WTC11 (cell line): Measurements from ENCODE around the gene TRMU. TPM values are rescaled to one million over a fixed set of nuclear protein-coding genes. Genes with fewer than 3 reads are reported as not detected.

ENCODE experiments used
- ATAC-seq: fragments of 200-7000 bp; cut with Tn5 transposase; 2 replicates; pipeline ENCODE4 v1.10.0; 2021; ENCODE audit warnings: mild to moderate bottlenecking, moderate library complexity
- CTCF ChIA-PET: fragments of 300-600 bp; sonication (Branson Sonifier 250); formaldehyde crosslinking; loops from one replicate; lab custom pipeline; 2021; ENCODE audit warnings: antibody characterized with exemption; lab: Charles Lee
- POLR2A ChIA-PET: fragments of 350-600 bp; sonication (Branson Sonifier 250); formaldehyde crosslinking; loops from one replicate; lab custom pipeline; 2021; ENCODE audit warnings: antibody characterized with exemption; lab: Charles Lee
- DNase-seq: peaks from one replicate; pipeline ENCODE4 v3.0.0; 2021; ENCODE audit warnings: low spot score
- H3K27ac Mint-ChIP-seq: 2 replicates; pipeline ENCODE4 v1.8.0; 2021; ENCODE audit warnings: mixed read lengths
- H3K27me3 Mint-ChIP-seq: 2 replicates; pipeline ENCODE4 v1.8.0; 2021; ENCODE audit warnings: low read depth, mild to moderate bottlenecking, moderate library complexity, mixed read lengths
- H3K36me3 Mint-ChIP-seq: 2 replicates; pipeline ENCODE4 v1.8.0; 2021; ENCODE audit warnings: mixed read lengths
- H3K4me1 Mint-ChIP-seq: 2 replicates; pipeline ENCODE4 v1.8.0; 2022; ENCODE audit warnings: mixed read lengths
- H3K4me3 Mint-ChIP-seq: 2 replicates; pipeline ENCODE4 v1.8.0; 2021; ENCODE audit warnings: mild to moderate bottlenecking, moderate library complexity, mixed read lengths
- H3K9me3 Mint-ChIP-seq: 2 replicates; pipeline ENCODE4 v1.8.0; 2021; ENCODE audit warnings: mixed read lengths
- E2F1 ChIP-seq: sonication (generic); formaldehyde crosslinking; IDR thresholded peaks from 2 replicates; pipeline ENCODE4 v1.8.0; 2022; ENCODE audit warnings: mild to moderate bottlenecking, missing genetic modification reagents
- ELF4 ChIP-seq: sonication (generic); formaldehyde crosslinking; IDR thresholded peaks from 2 replicates; pipeline ENCODE4 v1.8.1; 2022; ENCODE audit warnings: low read depth, mild to moderate bottlenecking, moderate library complexity, missing genetic modification reagents
- ESRRA ChIP-seq: sonication (generic); formaldehyde crosslinking; IDR thresholded peaks from 2 replicates; pipeline ENCODE4 v1.8.1; 2022; ENCODE audit warnings: mild to moderate bottlenecking, missing genetic modification reagents, borderline replicate concordance
- FOXP1 ChIP-seq: sonication (generic); formaldehyde crosslinking; IDR thresholded peaks from 2 replicates; pipeline ENCODE4 v1.8.0; 2022; ENCODE audit warnings: missing genetic modification reagents, mild to moderate bottlenecking, moderate library complexity, borderline replicate concordance
- GABPB1 ChIP-seq: sonication (generic); formaldehyde crosslinking; IDR thresholded peaks from 2 replicates; pipeline ENCODE4 v1.8.1; 2023; ENCODE audit warnings: mild to moderate bottlenecking, missing genetic modification reagents
- IRF2 ChIP-seq: sonication (generic); formaldehyde crosslinking; IDR thresholded peaks from 2 replicates; pipeline ENCODE4 v1.8.0; 2022; ENCODE audit warnings: low read depth, missing genetic modification reagents, borderline replicate concordance
- NFE2L1 ChIP-seq: sonication (generic); formaldehyde crosslinking; IDR thresholded peaks from 2 replicates; pipeline ENCODE4 v1.8.1; 2023; ENCODE audit warnings: missing genetic modification reagents
- NFYB ChIP-seq: sonication (generic); formaldehyde crosslinking; conservative IDR thresholded peaks from 2 replicates; pipeline ENCODE4 v1.8.0; 2022; ENCODE audit warnings: low read depth, missing genetic modification reagents
- NR1H2 ChIP-seq: sonication (generic); formaldehyde crosslinking; IDR thresholded peaks from 2 replicates; pipeline ENCODE4 v1.9.0; 2021; ENCODE audit warnings: mild to moderate bottlenecking, moderate library complexity, missing genetic modification reagents
- NR2C2 ChIP-seq: sonication (generic); formaldehyde crosslinking; IDR thresholded peaks from 2 replicates; pipeline ENCODE4 v1.8.0; 2022; ENCODE audit warnings: mild to moderate bottlenecking, missing genetic modification reagents
- TEAD1 ChIP-seq: sonication (generic); formaldehyde crosslinking; IDR thresholded peaks from 2 replicates; pipeline ENCODE4 v1.8.0; 2022; ENCODE audit warnings: mild to moderate bottlenecking, missing genetic modification reagents
- ZBTB21 ChIP-seq: sonication (generic); formaldehyde crosslinking; IDR thresholded peaks from 2 replicates; pipeline ENCODE4 v1.8.1; 2023; ENCODE audit warnings: mild to moderate bottlenecking, missing genetic modification reagents, borderline replicate concordance
- ZNF121 ChIP-seq: sonication (generic); formaldehyde crosslinking; IDR thresholded peaks from 2 replicates; pipeline ENCODE4 v1.8.0; 2023; ENCODE audit warnings: missing genetic modification reagents
- ZNF281 ChIP-seq: sonication (generic); formaldehyde crosslinking; IDR thresholded peaks from 2 replicates; pipeline ENCODE4 v1.8.0; 2023; ENCODE audit warnings: mild to moderate bottlenecking, missing genetic modification reagents
- ZNF396 ChIP-seq: fragments of 250-450 bp; sonication (Bioruptor Pico); IDR thresholded peaks from 2 replicates; pipeline ENCODE4 v1.8.0; 2021; ENCODE audit warnings: mild to moderate bottlenecking, moderate library complexity, borderline replicate concordance
- ZNF416 ChIP-seq: fragments of 250-450 bp; sonication (Bioruptor Pico); IDR thresholded peaks from 2 replicates; pipeline ENCODE4 v1.9.0; 2021; ENCODE audit warnings: mild to moderate bottlenecking, inconsistent platforms
- ZNF423 ChIP-seq: fragments of 250-450 bp; sonication (Bioruptor Pico); IDR thresholded peaks from 2 replicates; pipeline ENCODE4 v2.1.2; 2022; ENCODE audit warnings: mild to moderate bottlenecking, moderate library complexity
- total RNA-seq: library from RNA; stranded (reverse); gene quantifications from 3 replicates; pipeline ENCODE4 v1.2.3, GENCODE V29; 2021
- TF ChIP-seq, protein P1 (sequence below): sonication (generic); formaldehyde crosslinking; IDR thresholded peaks from 2 replicates; pipeline ENCODE4 v1.8.1; 2023; ENCODE audit warnings: mild to moderate bottlenecking, missing genetic modification reagents
- TF ChIP-seq, protein P2 (sequence below): sonication (generic); formaldehyde crosslinking; IDR thresholded peaks from 2 replicates; pipeline ENCODE4 v1.8.0; 2022; ENCODE audit warnings: missing genetic modification reagents

TRMU gene
- total RNA-seq, 1 experiment from 2014 or later: 103 TPM

- ChIA-PET POLR2A (no interaction called here), CTCF (interaction anchor here (0.6 to 4.4 kb wide), 8 partner anchors 10 to 196 kb away, joined by 3 to 156 read pairs (median 42); partner anchors contain the start of gene CELSR1)
- DNase-seq: no peak
- Mint-ChIP-seq H3K27ac (no peak overlapping the region), H3K27me3 (no peaks in the 10 kb centered on the region), H3K9me3 (no peaks in the 10 kb centered on the region), H3K36me3 (peaks cover 2% of the 10 kb centered on the region), H3K4me3 (no peak overlapping the region), H3K4me1 (peaks cover 6% of the 10 kb centered on the region; the same call in 1 of the 2 replicates)
- TF ChIP-seq IRF2 (CRISPR knock-in tag): no peak
- TF ChIP-seq ZBTB21 (CRISPR knock-in tag): no peak
- TF ChIP-seq GABPB1: no peak
- no peak for TF ChIP-seq ZNF396 (CRISPR knock-in tag)
- no peak for TF ChIP-seq NFYB (CRISPR knock-in tag)
- no peak for TF ChIP-seq FOXP1 (CRISPR knock-in tag)
- TF ChIP-seq ZNF416 (CRISPR knock-in tag): no peak
- no peak for TF ChIP-seq ELF4
- TF ChIP-seq, protein P1, sequence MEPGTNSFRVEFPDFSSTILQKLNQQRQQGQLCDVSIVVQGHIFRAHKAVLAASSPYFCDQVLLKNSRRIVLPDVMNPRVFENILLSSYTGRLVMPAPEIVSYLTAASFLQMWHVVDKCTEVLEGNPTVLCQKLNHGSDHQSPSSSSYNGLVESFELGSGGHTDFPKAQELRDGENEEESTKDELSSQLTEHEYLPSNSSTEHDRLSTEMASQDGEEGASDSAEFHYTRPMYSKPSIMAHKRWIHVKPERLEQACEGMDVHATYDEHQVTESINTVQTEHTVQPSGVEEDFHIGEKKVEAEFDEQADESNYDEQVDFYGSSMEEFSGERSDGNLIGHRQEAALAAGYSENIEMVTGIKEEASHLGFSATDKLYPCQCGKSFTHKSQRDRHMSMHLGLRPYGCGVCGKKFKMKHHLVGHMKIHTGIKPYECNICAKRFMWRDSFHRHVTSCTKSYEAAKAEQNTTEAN (CRISPR knock-in tag): no peak
- TF ChIP-seq NR2C2 (CRISPR knock-in tag): no peak
- ATAC-seq: no peak
These were observed 30.8 kb downstream of the TRMU start for GRCh38 chr22:46366327-46366731.

DNA sequence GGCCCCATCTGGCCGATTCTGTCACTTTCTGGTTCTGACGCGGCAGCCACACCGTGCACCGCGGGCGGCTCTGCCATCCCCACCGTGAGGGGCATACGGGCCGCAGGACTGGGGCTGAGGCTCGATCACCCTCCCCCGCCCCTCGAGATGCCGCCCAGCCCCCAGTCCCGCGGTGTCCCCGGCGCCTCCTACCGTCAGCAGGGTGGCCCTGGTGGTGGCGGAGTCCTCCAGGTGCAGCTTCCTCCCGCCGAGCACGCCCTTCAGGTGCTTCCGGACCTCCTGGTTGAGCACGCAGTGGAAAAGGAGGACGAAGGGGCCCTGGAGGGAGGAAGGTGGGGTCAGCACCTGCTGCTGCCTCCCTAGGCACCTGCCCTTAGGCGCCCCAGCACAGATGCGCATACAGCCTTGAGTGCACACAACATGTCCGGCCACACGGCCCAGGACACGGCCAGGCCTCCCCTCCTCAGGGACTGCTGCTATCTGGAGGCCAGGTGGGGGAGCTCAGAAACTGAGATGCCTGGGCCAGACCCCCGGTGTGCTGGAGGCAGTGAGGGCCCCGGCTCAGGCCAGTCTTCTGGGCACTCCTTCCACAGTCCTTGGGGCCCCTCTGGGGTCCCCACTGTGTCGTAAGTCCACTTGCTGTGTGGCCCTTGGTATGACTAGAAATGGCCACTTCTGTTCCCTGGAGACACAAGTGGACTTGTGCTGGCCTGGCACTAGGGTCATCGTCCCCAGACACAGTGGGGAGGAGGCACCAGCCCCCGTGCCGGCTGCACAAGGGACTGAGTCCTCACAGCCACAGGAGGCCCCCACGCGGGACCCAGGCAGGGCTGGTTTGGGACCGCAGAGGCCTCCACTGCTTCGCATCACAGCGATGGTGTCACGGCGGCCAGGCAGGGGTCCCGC lies 31.5 kb downstream of the TRMU start:
- no peak for DNase-seq
- peaks cover 6% of the 10 kb centered on the region; the same call in 1 of the 2 replicates for H3K4me1 Mint-ChIP-seq
- ChIA-PET POLR2A (interaction anchor here (1.0 to 1.4 kb wide), 2 partner anchors 11 to 170 kb away, joined by 3 to 4 read pairs; no protein-coding TSS in a partner anchor), CTCF (interaction anchor here (0.5 to 4.4 kb wide), 83 partner anchors 8 to 436 kb away, joined by 3 to 156 read pairs (median 6); partner anchors contain the start of genes CELSR1, GTSE1, TRMU and TTC38)
- H3K9me3 Mint-ChIP-seq: no peaks in the 10 kb centered on the region
- ATAC-seq: no peak
- H3K4me3 Mint-ChIP-seq: no peak overlapping the region
- no peaks in the 10 kb centered on the region for H3K36me3 Mint-ChIP-seq
- H3K27me3 Mint-ChIP-seq: no peaks in the 10 kb centered on the region
- TF ChIP-seq, protein P2, sequence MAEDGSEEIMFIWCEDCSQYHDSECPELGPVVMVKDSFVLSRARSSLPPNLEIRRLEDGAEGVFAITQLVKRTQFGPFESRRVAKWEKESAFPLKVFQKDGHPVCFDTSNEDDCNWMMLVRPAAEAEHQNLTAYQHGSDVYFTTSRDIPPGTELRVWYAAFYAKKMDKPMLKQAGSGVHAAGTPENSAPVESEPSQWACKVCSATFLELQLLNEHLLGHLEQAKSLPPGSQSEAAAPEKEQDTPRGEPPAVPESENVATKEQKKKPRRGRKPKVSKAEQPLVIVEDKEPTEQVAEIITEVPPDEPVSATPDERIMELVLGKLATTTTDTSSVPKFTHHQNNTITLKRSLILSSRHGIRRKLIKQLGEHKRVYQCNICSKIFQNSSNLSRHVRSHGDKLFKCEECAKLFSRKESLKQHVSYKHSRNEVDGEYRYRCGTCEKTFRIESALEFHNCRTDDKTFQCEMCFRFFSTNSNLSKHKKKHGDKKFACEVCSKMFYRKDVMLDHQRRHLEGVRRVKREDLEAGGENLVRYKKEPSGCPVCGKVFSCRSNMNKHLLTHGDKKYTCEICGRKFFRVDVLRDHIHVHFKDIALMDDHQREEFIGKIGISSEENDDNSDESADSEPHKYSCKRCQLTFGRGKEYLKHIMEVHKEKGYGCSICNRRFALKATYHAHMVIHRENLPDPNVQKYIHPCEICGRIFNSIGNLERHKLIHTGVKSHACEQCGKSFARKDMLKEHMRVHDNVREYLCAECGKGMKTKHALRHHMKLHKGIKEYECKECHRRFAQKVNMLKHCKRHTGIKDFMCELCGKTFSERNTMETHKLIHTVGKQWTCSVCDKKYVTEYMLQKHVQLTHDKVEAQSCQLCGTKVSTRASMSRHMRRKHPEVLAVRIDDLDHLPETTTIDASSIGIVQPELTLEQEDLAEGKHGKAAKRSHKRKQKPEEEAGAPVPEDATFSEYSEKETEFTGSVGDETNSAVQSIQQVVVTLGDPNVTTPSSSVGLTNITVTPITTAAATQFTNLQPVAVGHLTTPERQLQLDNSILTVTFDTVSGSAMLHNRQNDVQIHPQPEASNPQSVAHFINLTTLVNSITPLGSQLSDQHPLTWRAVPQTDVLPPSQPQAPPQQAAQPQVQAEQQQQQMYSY (CRISPR knock-in tag): no peak
- TF ChIP-seq ZNF423 (CRISPR knock-in tag): 0 out of 2 replicates have a peak, but pooled peaks have one; percentile 3
- TF ChIP-seq, all 79 proteins: peak for 1
- H3K27ac Mint-ChIP-seq: no peak overlapping the region

DNA sequence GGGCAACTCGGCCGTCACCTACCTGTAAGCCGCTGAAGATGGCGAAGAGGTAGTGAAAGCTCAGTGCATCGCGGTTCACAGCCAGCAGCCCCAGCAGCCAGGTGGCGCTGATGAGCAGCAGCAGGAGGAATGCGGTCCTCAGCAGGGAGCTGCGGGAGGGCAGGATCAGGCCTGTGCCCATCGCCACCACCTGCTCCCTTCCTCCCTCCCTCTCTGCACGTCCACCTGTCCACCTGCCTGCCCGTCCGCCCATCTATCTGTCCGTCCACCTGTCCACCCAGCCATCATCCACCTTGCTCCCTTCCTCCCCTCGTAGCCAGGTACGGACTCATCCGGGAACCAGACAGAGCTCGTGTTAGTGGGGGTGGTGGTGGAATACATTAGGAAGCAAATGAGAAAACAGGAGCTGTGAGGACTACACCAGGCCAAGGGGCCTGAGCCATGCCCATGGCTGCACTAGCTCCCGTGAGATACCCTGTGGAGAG lies 32.2 kb downstream of the TRMU start:
- ATAC-seq: peak; percentile 87
- H3K4me1 Mint-ChIP-seq: peaks cover 6% of the 10 kb centered on the region; the same call in 1 of the 2 replicates
- H3K27me3 Mint-ChIP-seq: no peaks in the 10 kb centered on the region
- POLR2A ChIA-PET: interaction anchor here (0.6 to 1.4 kb wide), 3 partner anchors 12 to 784 kb away, joined by 3 to 4 read pairs (median 3); no protein-coding TSS in a partner anchor
- peak; percentile 94 for DNase-seq
- H3K27ac Mint-ChIP-seq: no peak overlapping the region; the same call in 1 of the 2 replicates
- no peaks in the 10 kb centered on the region for H3K36me3 Mint-ChIP-seq
- no peak overlapping the region for H3K4me3 Mint-ChIP-seq
- H3K9me3 Mint-ChIP-seq: no peaks in the 10 kb centered on the region
- CTCF ChIA-PET: interaction anchor here (0.5 to 4.4 kb wide), 87 partner anchors 9 to 435 kb away, joined by 3 to 156 read pairs (median 6); partner anchors contain the start of genes CELSR1, GTSE1, TBC1D22A and TRMU
- TF ChIP-seq NR1H2 (no peak), ELF4 (no peak), ESRRA (CRISPR knock-in tag) (no peak), ZNF281 (CRISPR knock-in tag) (peak; percentile 61; the same call in 1 of the 2 replicates), NFE2L1 (CRISPR knock-in tag) (0 out of 2 replicates have a peak, but pooled peaks have one; percentile 18), E2F1 (CRISPR knock-in tag) (no peak), ZNF121 (CRISPR knock-in tag) (peak; percentile 30; the same call in 1 of the 2 replicates), TEAD1 (peak; percentile 65; the same call in 1 of the 2 replicates)
